Daoy (cell line): ENCODE data around the gene MS4A6A. TPM values are rescaled to one million over a fixed set of nuclear protein-coding genes. Genes with fewer than 3 reads are reported as not detected.
"Not testable (repeated sequence)": the region's sequence is repeated elsewhere in the genome, so short reads cannot be mapped to it uniquely, and the experiment has no call there.

ENCODE experiments used
- DNase-seq: peaks from one replicate; pipeline ENCODE4 v3.0.0-alpha.2; 2015; ENCODE audit warnings: low read depth
- total RNA-seq: library from RNA; depleted of rRNA; stranded (reverse); fragments of >200 nt; shearing (Covaris generic); gene quantifications from 2 replicates; pipeline ENCODE4 v1.2.3, GENCODE V29; 2014; rRNA removed

Gene MS4A6A
- total RNA-seq, 1 experiment from 2014 or later, result not detected

DNA sequence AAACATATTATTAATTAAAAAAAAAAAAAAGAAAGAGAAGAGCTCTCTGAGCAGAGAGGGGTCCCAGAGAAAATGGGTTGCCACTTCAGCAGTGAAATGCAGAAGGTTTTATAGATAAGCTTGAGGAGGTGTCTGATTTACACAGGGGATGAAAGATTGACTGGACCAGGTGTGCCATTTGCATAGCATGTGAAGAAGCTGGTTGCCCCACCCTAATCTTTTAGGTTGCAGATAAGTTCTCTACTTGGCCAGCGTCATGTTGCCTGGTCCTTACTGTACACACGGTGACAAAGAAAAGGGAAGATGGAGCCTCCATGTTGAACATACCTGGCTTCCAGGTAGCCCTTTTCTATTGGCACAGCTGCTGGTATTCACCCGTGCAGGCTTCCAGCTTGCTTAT is 53.0 kb downstream of the MS4A6A start:
- DNase-seq, result no peak

DNA sequence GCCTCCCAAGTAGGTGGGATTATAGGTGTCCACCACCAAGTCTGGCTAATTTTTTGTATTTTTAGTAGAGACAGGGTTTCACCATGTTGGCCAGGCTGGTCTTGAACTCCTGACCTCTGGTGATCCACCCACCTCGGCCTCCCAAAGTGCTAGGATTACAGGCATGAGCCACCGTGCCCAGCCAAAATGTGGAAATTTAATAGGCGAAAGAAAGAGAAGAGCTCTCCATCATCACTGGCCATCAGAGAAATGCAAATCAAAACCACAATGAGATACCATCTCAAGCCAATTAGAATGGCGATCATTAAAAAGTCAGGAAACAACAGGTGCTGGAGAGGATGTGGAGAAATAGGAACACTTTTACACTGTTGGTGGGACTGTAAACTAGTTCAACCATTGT is 54.0 kb downstream of the MS4A6A start:
- DNase-seq, result not testable (repeated sequence)

DNA sequence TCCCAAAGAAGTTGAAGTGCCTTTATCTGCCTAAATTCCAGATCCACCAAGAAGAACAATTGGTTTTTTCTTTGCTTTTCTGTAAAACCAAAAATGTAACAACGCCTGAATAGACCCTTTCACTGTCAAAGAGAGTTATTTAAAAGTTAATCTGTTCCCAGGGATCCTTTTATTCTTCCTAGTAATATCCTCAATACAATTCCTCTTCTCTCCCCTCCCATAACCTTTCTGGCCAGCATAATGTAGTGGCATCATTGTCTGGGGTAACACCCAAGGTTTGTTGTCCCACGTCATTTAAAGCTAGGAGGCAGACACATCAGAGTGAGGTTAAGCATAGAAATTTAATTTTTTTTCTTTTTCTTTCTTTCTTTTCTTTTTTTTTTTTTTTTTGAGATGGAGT is 54.5 kb downstream of the MS4A6A start:
- DNase-seq, result no peak

DNA sequence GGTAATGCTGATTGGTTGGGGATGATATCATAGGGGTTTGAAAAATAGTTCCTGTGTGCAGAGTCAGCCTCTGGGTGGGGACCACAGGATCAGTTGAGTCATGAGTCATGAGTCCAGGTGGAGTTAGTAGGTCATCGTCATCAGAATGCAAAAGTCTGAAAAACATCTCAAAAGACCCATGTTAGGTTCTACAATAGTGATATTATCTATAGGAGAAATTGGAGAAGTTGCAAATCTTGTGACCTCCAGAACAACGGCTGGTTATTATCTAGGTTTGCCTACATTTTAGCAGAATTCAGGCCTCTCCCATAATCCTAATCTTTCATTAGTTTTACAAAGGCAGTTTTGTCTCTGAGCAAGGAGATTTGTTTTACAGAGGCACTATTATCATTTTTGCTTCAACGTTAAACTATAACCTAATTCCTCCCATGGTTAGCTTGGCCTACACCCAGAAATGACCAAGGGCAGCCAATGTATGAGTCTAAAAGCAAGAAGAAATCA is 55.5 kb downstream of the MS4A6A start:
- DNase-seq, result peak; percentile 49

DNA sequence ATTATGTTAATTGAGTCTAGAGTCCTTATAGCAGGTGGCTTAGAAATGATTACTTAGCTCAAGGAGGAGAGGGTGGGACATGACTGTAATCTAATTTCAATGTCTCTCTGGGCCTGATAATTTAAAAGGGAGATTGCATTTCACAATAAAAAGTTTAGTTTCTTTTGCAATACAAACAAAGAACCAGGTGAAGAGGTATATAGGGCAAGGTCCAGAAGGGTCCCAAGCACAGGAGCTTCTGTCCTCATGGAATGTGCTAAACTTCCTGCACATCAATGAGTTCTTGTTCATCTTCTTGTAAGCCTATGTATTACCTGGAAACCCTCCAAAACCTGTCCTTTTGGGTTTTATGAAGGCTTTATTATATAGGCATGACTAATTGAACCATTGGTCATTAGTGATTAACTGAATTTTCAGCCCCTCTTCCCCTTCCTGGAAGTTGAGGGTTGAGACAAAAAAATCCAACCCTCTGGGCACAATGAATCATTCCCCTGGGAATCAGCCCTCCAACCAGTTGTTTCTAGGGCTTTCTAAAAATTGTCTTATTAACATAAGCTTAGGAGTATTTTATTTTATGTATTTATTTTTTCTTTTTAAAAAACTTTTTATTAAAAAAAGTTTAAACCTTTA is 56.8 kb downstream of the MS4A6A start:
- peak; percentile 16 for DNase-seq

DNA sequence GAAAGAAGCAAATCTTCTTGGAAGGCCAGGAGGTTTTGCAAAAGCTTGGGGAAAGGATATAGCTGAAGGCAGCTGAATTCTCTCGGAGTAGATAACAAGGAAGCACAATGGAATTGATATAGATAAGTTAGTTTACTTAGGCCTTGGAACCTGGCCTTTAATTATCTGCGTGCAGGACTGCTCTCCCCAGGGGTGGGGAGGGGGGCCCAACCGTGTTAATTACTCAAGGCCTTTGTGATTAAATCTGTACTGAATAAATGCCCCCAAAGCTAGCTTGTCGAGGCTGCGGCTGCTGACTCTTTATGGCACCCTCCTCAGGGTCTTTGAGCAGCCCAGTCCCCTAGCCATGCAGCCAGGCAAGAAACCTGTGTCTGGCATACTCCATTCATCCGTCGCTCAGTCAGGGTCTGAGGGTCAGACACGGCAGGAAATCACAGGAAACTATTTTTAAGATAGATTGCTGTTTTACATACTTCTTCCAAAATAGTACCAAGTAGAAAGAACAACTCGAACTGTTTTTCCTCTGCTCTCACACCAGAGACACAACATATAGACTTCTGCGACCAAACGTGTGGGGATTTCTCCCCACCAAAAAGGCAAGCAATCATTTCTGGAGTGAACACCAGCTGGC is 58.0 kb downstream of the MS4A6A start:
- DNase-seq, result no peak

Other genes starting within 250 kb of the MS4A6A start
- gene OOSP1, start 244.7 kb downstream of the MS4A6A start, total RNA-seq, result not detected in 2 replicates
- gene OOSP4A, start 219.1 kb downstream of the MS4A6A start, total RNA-seq, result not detected in 2 replicates
- gene OOSP4B, start 165.9 kb downstream of the MS4A6A start, total RNA-seq, result not detected in 2 replicates
- not detected in 2 replicates for gene OOSP2, start 142.7 kb downstream of the MS4A6A start, total RNA-seq
- not detected in 2 replicates for gene MS4A3, start 126.4 kb downstream of the MS4A6A start, total RNA-seq
- gene MS4A2, start 94.4 kb downstream of the MS4A6A start, total RNA-seq, result not detected in 2 replicates
- gene MS4A4E, start 60.1 kb upstream of the MS4A6A start, total RNA-seq, result not detected in 2 replicates
- gene MS4A4A, start 97.6 kb upstream of the MS4A6A start, total RNA-seq, result not detected in 2 replicates
- not detected in 2 replicates for gene MS4A6E, start 144.2 kb upstream of the MS4A6A start, total RNA-seq
- not detected in 2 replicates for gene MS4A7, start 195.4 kb upstream of the MS4A6A start, total RNA-seq
- gene MS4A14, start 213.4 kb upstream of the MS4A6A start, total RNA-seq, result not detected in 2 replicates
- gene MS4A5, start 246.5 kb upstream of the MS4A6A start, total RNA-seq, result not detected in 2 replicates